GM12878 (cell line): ENCODE measurements around the gene RIPK3. TPM values are rescaled to one million over a fixed set of nuclear protein-coding genes. Genes with fewer than 3 reads are reported as not detected.

ENCODE experiments used
- ATAC-seq: fragments of 200-7000 bp; cut with Tn5 transposase; 3 replicates; pipeline ENCODE4 v1.9.1; 2020; ENCODE audit warnings: mild to moderate bottlenecking, moderate library complexity
- BruUV-seq: library from RNA; stranded (reverse); fragments of 400-500 nt; replicated peaks from 2 replicates; lab custom pipeline; 2021; lab: Mats Ljungman, UMichigan
- CTCF ChIA-PET: fragments of 300-600 bp; sonication (Branson Sonifier 250); formaldehyde crosslinking; extraction: SDS; loops from one replicate; lab custom pipeline; 2021; ENCODE audit warnings: inconsistent platforms; lab: Yijun Ruan, JAX
- POLR2A ChIA-PET: fragments of 350-600 bp; formaldehyde crosslinking; extraction: SDS; loops from one replicate; lab custom pipeline; 2021; ENCODE audit warnings: inconsistent platforms; lab: Charles Lee
- RAD21 ChIA-PET: fragments of 300-600 bp; sonication (Branson Sonifier 250); formaldehyde crosslinking; loops from one replicate; lab custom pipeline; 2023; ENCODE audit warnings: antibody characterized with exemption; ENCODE audit not compliant: unreplicated experiment; lab: Charles Lee
- SMC1A ChIA-PET: fragments of 300-600 bp; sonication (Branson Sonifier 250); formaldehyde crosslinking; loops from one replicate; lab custom pipeline; 2023; ENCODE audit not compliant: unreplicated experiment, uncharacterized antibody; lab: Charles Lee
- DNase-seq: peaks from one replicate; pipeline ENCODE4 v3.0.0-alpha.2; 2011; ENCODE audit warnings: low read depth, low spot score
- FAIRE-seq: peaks from 3 replicates; lab custom pipeline; 2011; peaks lifted over from hg19 to GRCh38; lab: Jason Lieb, UNC
- H2AFZ ChIP-seq: 2 replicates; pipeline ENCODE4 v1.6.0; 2011; ENCODE audit warnings: low read depth, low read length, control low read depth; ENCODE audit not compliant: control insufficient read depth
- H3K27ac ChIP-seq: 2 replicates; pipeline ENCODE4 v1.5.1; 2011; ENCODE audit warnings: control low read depth; ENCODE audit not compliant: control insufficient read depth, insufficient read depth
- H3K27me3 ChIP-seq, 2 experiments: replicated peaks in 1 of 2; 2 replicates each; pipeline versions ENCODE4 v1.6.0 to v1.6.1; 2011; ENCODE audit warnings: low read length in 1 of 2; ENCODE audit not compliant: control insufficient read depth in 2 of 2, insufficient read depth in 2 of 2
- H3K36me3 ChIP-seq, 2 experiments: 2 replicates each; pipeline ENCODE4 v1.5.1; 2011; ENCODE audit warnings: low read length in 1 of 2; ENCODE audit not compliant: control insufficient read depth in 2 of 2, insufficient read depth in 2 of 2
- H3K4me1 ChIP-seq: 2 replicates; pipeline ENCODE4 v1.6.1; 2011; ENCODE audit warnings: mild to moderate bottlenecking, low read length, moderate library complexity, mixed read lengths; ENCODE audit not compliant: control insufficient read depth, insufficient read depth
- H3K4me2 ChIP-seq: 2 replicates; pipeline ENCODE4 v1.6.0; 2011; ENCODE audit warnings: control low read depth; ENCODE audit not compliant: control insufficient read depth, insufficient read depth
- H3K4me3 ChIP-seq: fragments of 200-600 bp; sonication (generic); 2 replicates; pipeline ENCODE4 v1.5.1; 2016
- H3K79me2 ChIP-seq: 2 replicates; pipeline ENCODE4 v1.6.0; 2011; ENCODE audit warnings: low read length; ENCODE audit not compliant: control insufficient read depth, insufficient read depth
- H3K9ac ChIP-seq: 2 replicates; pipeline ENCODE4 v1.8.0; 2011; ENCODE audit warnings: low read length, control low read depth, mixed read lengths; ENCODE audit not compliant: control insufficient read depth, insufficient read depth
- H3K9me3 ChIP-seq: replicated peaks from 3 replicates; pipeline ENCODE4 v1.5.1; 2011; ENCODE audit warnings: mild to moderate bottlenecking, low read length; ENCODE audit not compliant: control insufficient read depth, insufficient read depth
- H4K20me1 ChIP-seq: 2 replicates; pipeline ENCODE4 v1.6.0; 2011; ENCODE audit not compliant: control insufficient read depth, insufficient read depth
- BACH1 ChIP-seq: fragments of 450-650 bp; IDR thresholded peaks from 2 replicates; pipeline ENCODE4 v1.6.1; 2017; ENCODE audit warnings: mild to moderate bottlenecking, borderline replicate concordance
- E2F4 ChIP-seq: IDR thresholded peaks from 2 replicates; pipeline ENCODE4 v1.6.1; 2012; ENCODE audit warnings: low read depth, low read length, improper control_type of control experiment
- ETV6 ChIP-seq, 2 experiments: fragments of 450-650 bp in 1 of 2; IDR thresholded peaks in 1 of 2; conservative IDR thresholded peaks in 1 of 2; 2 replicates each; pipeline ENCODE4 v1.6.1; 2014; ENCODE audit warnings: antibody characterized with exemption in 1 of 2, borderline replicate concordance in 1 of 2, low read depth in 1 of 2, mild to moderate bottlenecking in 1 of 2, moderate library complexity in 1 of 2
- GABPA ChIP-seq: IDR thresholded peaks from 2 replicates; pipeline ENCODE4 v1.6.1; 2014; ENCODE audit warnings: antibody characterized with exemption, low read depth, mild to moderate bottlenecking, inconsistent platforms
- HDAC2 ChIP-seq: fragments of 200-600 bp; sonication (generic); IDR thresholded peaks from 2 replicates; pipeline ENCODE4 v1.6.1; 2017
- IKZF1 ChIP-seq: fragments of 450-650 bp; conservative IDR thresholded peaks from 2 replicates; pipeline ENCODE4 v1.6.1; 2017; ENCODE audit warnings: antibody characterized with exemption, mild to moderate bottlenecking
- MLLT1 ChIP-seq: fragments of 450-650 bp; IDR thresholded peaks from 2 replicates; pipeline ENCODE4 v1.6.1; 2016; ENCODE audit warnings: mild to moderate bottlenecking
- NR2C2 ChIP-seq: IDR thresholded peaks from 2 replicates; pipeline ENCODE4 v1.6.1; 2011; ENCODE audit warnings: borderline replicate concordance, low read depth; ENCODE audit not compliant: control insufficient read depth, insufficient read length
- PKNOX1 ChIP-seq: fragments of 450-650 bp; IDR thresholded peaks from 2 replicates; pipeline ENCODE4 v1.6.1; 2016; ENCODE audit warnings: mild to moderate bottlenecking
- SUPT20H ChIP-seq: IDR thresholded peaks from 2 replicates; pipeline ENCODE4 v1.6.1; 2011; ENCODE audit warnings: low read depth, mild to moderate bottlenecking, low read length, moderate library complexity, borderline replicate concordance; ENCODE audit not compliant: control insufficient read depth
- YY1 ChIP-seq: IDR thresholded peaks from 2 replicates; pipeline ENCODE4 v1.6.1; 2011; ENCODE audit warnings: low read depth, mild to moderate bottlenecking, low read length
- ZNF24 ChIP-seq: fragments of 450-650 bp; IDR thresholded peaks from 2 replicates; pipeline ENCODE4 v1.6.1; 2017; ENCODE audit warnings: antibody characterized with exemption, mild to moderate bottlenecking
- WGBS: methylation state at CpG from one replicate; pipeline ENCODE4 v1.1.6; 2016; ENCODE audit warnings: low lambda C conversion rate; ENCODE audit not compliant: insufficient replicate concordance, insufficient coverage; ENCODE audit errors: missing lambda C conversion rate; 5-methylcytosine and 5-hydroxymethylcytosine counted together
- in situ Hi-C: fragments of 300-500 bp; cut with MboI; formaldehyde crosslinking; loops from 9 replicates; pipeline ENCODE4 v1.14.3; 2018; ENCODE audit warnings: mixed read lengths
- intact Hi-C: fragments of 100-400 bp; cut with micrococcal nuclease; formaldehyde crosslinking; loops from one replicate; pipeline ENCODE4 v1.14.2; 2022; ENCODE audit not compliant: unreplicated experiment
- polyA plus RNA-seq, 11 experiments: library from polyadenylated mRNA; depleted of rRNA in 4 of 11; unstranded in 6 of 11; stranded (reverse) in 5 of 11; fragments of >200 nt; fragmentation: Nextera tagmentation in 4 of 11; fragmentation: Illumina TruSeq in 1 of 11; extraction: Ambion mirVana in 4 of 11; extraction: Trizol in 1 of 11; gene quantifications; 1 replicate in 1 of 11; 2 replicates in 10 of 11; pipeline versions ENCODE4 v1.2.1 to v1.2.3, GENCODE V29; 2011 to 2016; ENCODE audit warnings: inconsistent platforms in 2 of 11, missing spikeins in 2 of 11, low read depth in 1 of 11
- total RNA-seq, 4 experiments: library from RNA; depleted of rRNA in 3 of 4; stranded (reverse); fragments of >200 nt in 3 of 4; fragmentation: Illumina TruSeq in 1 of 4; extraction: Trizol in 1 of 4; gene quantifications; 2 replicates each; pipeline versions ENCODE4 v1.2.1 to v1.2.3, GENCODE V29; 2013 to 2021
- TF ChIP-seq, protein P1 (sequence below): fragments of 450-650 bp; formaldehyde crosslinking; IDR thresholded peaks from 2 replicates; pipeline ENCODE4 v1.4.0; 2022; ENCODE audit warnings: mild to moderate bottlenecking, moderate library complexity

The RIPK3 gene
- total and polyA plus RNA-seq, 10 of the 15 experiments (the other 5 are each of a cell fraction or from before 2014, with no cell fraction given) = 2.0 to 13.6 (median 8.1) TPM

GRCh38 chr14:24307156-24307574 is 32.6 kb downstream of the RIPK3 start:
- ATAC-seq = no peak
- peaks cover 15 to 30% of the 10 kb centered on the region in 2 experiments for H3K36me3 ChIP-seq
- H3K27ac ChIP-seq = no peak overlapping the region
- H3K4me3 ChIP-seq = no peak overlapping the region
- SMC1A ChIA-PET = interaction anchor here (0.8 to 4.9 kb wide), 12 partner anchors 9 to 170 kb away, joined by 3 to 36 read pairs (median 6); partner anchors contain the start of genes IRF9, MDP1 and TINF2
- no peak for DNase-seq
- no peak for TF ChIP-seq BACH1
- no peak for TF ChIP-seq HDAC2
- TF ChIP-seq PKNOX1 = no peak
- no peak for TF ChIP-seq ZNF24
- no peak for TF ChIP-seq IKZF1
- TF ChIP-seq SUPT20H = no peak
- TF ChIP-seq, protein P1, sequence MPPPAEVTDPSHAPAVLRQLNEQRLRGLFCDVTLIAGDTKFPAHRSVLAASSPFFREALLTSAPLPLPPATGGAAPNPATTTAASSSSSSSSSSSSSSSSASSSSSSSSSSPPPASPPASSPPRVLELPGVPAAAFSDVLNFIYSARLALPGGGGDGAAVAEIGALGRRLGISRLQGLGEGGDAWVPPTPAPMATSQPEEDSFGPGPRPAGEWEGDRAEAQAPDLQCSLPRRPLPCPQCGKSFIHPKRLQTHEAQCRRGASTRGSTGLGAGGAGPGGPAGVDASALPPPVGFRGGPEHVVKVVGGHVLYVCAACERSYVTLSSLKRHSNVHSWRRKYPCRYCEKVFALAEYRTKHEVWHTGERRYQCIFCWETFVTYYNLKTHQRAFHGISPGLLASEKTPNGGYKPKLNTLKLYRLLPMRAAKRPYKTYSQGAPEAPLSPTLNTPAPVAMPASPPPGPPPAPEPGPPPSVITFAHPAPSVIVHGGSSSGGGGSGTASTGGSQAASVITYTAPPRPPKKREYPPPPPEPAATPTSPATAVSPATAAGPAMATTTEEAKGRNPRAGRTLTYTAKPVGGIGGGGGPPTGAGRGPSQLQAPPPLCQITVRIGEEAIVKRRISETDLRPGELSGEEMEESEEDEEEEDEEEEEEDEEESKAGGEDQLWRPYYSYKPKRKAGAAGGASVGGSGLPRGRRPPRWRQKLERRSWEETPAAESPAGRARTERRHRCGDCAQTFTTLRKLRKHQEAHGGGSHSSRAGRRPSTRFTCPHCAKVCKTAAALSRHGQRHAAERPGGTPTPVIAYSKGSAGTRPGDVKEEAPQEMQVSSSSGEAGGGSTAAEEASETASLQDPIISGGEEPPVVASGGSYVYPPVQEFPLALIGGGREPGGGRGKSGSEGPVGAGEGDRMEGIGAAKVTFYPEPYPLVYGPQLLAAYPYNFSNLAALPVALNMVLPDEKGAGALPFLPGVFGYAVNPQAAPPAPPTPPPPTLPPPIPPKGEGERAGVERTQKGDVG (CRISPR knock-in tag) = no peak
- no peak for TF ChIP-seq MLLT1
- TF ChIP-seq YY1 = no peak
- no peak for TF ChIP-seq E2F4
- TF ChIP-seq ETV6 (conservative IDR thresholded peaks at IDR 0.05 in 1 of 2, IDR thresholded peaks at IDR 0.05 in 1 of 2; ENCODE audit: borderline replicate concordance in 1 of 2, low read depth in 1 of 2) = no peak
- TF ChIP-seq NR2C2 = no peak
- TF ChIP-seq GABPA = no peak
- TF ChIP-seq, all 136 proteins: peak for 0
- ChIA-PET POLR2A (interaction anchor here (1.2 to 3.3 kb wide), 8 partner anchors 8 to 193 kb away, joined by 3 to 26 read pairs (median 6); partner anchors contain the start of genes DCAF11, DHRS1, NOP9 and NRL), CTCF (interaction anchor here (0.8 to 7.9 kb wide), 34 partner anchors 9 to 216 kb away, joined by 3 to 149 read pairs (median 6); partner anchors contain the start of genes ADCY4, CHMP4A, DHRS1 and IPO4), RAD21 (interaction anchor here (1.2 to 4.0 kb wide), 13 partner anchors 8 to 249 kb away, joined by 3 to 52 read pairs (median 14); partner anchors contain the start of genes MDP1, PCK2 and TINF2)
- Histone ChIP-seq H3K79me2 (no peaks in the 10 kb centered on the region), H4K20me1 (no peaks in the 10 kb centered on the region), H3K9ac (no peak overlapping the region), H3K4me2 (no peak overlapping the region), H3K27me3 (no peaks in the 10 kb centered on the region), H3K9me3 (no peaks in the 10 kb centered on the region), H3K4me1 (peaks cover 20% of the 10 kb centered on the region; the same call in 1 of the 2 replicates), H2AFZ (no peak overlapping the region)
- 84% methylated on average over 11 of the region's 11 CpGs for WGBS
- FAIRE-seq = no peak
- intact Hi-C loops (no loop called here), in situ Hi-C loops (no loop called here)
- BruUV-seq = TSS peak; percentile 31
